PFSK-1 (cell line): ENCODE results near the gene STARD7.

Experiments
- POLR2AphosphoS5 ChIP-seq: IDR thresholded peaks from 2 replicates; pipeline ENCODE4 v1.6.1; 2012; ENCODE audit warnings: low read depth, mild to moderate bottlenecking, control low read depth, low read length, moderate library complexity
- REST ChIP-seq, 2 experiments: IDR thresholded peaks; 2 replicates each; pipeline versions ENCODE4 v1.6.1 to v1.8.0; 2011 to 2012; ENCODE audit warnings: low read depth in 2 of 2, low read length in 2 of 2, control low read depth in 1 of 2, inconsistent platforms in 1 of 2, mild to moderate bottlenecking in 1 of 2, moderate library complexity in 1 of 2; ENCODE audit not compliant: insufficient read depth in 1 of 2
- SIN3A ChIP-seq: IDR thresholded peaks from 2 replicates; pipeline ENCODE4 v1.6.1; 2012; ENCODE audit warnings: mild to moderate bottlenecking, low read length, moderate library complexity, borderline replicate concordance; ENCODE audit not compliant: insufficient read depth
- TAF1 ChIP-seq: IDR thresholded peaks from 2 replicates; pipeline ENCODE4 v1.6.1; 2012; ENCODE audit warnings: low read length, control low read depth, borderline replicate concordance; ENCODE audit not compliant: insufficient read depth

- TF ChIP-seq POLR2AphosphoS5 (no peak), SIN3A (no peak), REST (IDR thresholded peaks at IDR 0.05; ENCODE audit: insufficient read depth in 1 of 2, low read depth in 2 of 2, low read length in 2 of 2) (no peak), TAF1 (no peak)
These were observed 28.3 kb upstream of the STARD7 start for GRCh38 chr2:96236882-96237281.
